ENCODE results near the gene C10orf90.

The C10orf90 gene

GRCh38 chr10:126425032-126425431 is 245.5 kb downstream of the C10orf90 start:
- DNase-seq (ENCODE audit: low read depth) = no peak

- DNase-seq (ENCODE audit: low read depth) = no peak
Observed at GRCh38 chr10:126423732-126424491, 246.6 kb downstream of the C10orf90 start.

DNA sequence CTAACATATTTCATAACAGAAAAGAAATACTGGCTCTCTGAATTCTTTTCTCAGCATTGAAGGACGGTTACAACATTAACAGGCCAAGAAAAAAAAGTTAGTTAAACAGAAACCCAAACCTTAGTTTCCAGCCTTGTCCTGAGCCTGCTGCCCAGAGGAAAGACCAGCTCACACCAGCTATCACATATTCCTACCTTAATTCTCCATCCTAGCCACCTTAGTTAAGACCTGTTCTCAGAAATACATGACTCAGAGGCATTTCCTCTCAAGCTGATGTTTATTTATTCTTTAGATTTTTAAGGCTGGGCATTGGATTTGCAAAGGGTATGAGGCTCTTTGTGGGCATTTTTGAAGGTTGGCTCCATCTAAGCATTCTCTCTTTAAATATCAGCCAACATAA is 247.9 kb downstream of the C10orf90 start:
- DNase-seq (ENCODE audit: low read depth) = no peak

DNA sequence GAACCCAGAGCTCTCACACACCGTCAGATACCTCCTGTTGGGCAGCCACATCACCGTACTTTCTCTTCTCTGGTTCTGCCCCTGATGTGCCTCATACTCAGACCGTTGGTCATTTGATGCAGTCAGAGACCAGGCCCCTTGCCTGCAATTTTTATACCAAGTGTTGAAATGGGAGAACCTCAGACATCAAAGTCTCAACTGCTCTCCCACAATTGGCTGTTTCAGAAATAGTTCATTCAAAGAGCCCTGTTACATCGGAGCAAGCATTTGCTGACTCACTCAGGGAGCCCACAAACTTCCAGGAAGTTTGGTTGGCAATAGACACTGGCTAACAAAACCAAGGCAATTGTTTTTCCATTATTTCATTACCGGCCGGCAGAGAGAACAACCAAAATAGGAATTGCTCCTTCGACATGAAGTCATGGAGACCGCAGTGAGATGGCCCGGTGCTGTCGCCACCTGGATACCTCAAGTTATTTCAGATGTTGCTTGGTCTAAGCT is 248.7 kb downstream of the C10orf90 start:
- DNase-seq (ENCODE audit: low read depth) = peak; percentile 95

GRCh38 chr10:126420567-126421300 is 249.8 kb downstream of the C10orf90 start:
- no peak for DNase-seq (ENCODE audit: low read depth)

GRCh38 chr10:126417220-126417825 is 253.2 kb downstream of the C10orf90 start:
- DNase-seq (ENCODE audit: low read depth) = no peak

- no peak for DNase-seq (ENCODE audit: low read depth)
Observed at GRCh38 chr10:126409821-126410220, 260.7 kb downstream of the C10orf90 start.

- no peak for DNase-seq (ENCODE audit: low read depth)
Observed at GRCh38 chr10:126408953-126409641, 261.4 kb downstream of the C10orf90 start.

GRCh38 chr10:126407831-126408230 is 262.7 kb downstream of the C10orf90 start:
- DNase-seq (ENCODE audit: low read depth) = no peak

- DNase-seq (ENCODE audit: low read depth) = no peak
Observed at GRCh38 chr10:126405239-126405775, 265.2 kb downstream of the C10orf90 start.

DNA sequence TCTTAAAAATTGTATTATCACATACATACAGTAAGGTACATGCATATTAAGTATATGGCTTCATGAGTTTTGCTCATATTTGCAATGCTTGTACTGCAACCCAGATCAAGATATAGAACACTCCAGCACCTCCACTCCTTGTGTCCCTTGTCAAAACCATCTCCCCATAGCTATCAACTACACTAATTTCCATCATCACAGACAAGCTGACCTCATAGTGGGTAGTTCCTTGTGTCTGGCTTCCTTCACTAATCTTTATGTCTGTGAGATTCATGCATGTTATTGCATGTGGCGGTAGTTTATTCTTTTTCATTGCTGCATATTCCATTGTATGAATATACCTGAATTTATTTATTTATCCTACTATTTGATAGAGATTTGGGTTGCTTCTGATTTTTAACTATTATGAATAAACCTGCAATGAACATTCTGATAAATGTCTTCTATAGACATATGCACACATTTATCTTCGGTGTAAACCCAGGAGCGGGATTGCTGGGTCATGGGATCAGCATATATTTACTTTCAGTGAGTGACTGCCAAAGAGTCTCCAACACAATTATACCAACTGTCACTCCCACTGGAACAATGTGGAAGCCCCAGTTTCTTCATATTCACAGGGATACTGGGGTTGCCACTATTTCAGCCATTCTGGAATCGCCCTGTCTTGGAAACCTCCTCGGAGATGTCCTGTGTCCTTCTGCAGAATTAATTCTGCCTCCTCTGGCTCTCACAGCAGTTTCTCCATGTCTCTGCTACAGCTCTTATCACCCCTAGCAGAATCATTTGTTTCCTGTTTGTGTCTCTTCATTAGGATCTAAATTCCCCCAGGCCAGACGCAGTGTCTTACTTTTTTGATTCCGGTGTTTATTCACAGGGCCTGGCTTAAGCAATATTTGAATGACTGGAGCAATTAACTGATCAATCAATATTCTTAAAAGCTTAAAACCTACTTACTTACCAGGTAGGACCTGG is 267.5 kb downstream of the C10orf90 start:
- no peak for DNase-seq (ENCODE audit: low read depth)

GRCh38 chr10:126400641-126401040 is 269.9 kb downstream of the C10orf90 start:
- DNase-seq (ENCODE audit: low read depth) = no peak

- no peak for DNase-seq (ENCODE audit: low read depth)
Observed at GRCh38 chr10:126398924-126399323, 271.6 kb downstream of the C10orf90 start.

GRCh38 chr10:126398383-126398743 is 272.1 kb downstream of the C10orf90 start:
- no peak for DNase-seq (ENCODE audit: low read depth)

DNA sequence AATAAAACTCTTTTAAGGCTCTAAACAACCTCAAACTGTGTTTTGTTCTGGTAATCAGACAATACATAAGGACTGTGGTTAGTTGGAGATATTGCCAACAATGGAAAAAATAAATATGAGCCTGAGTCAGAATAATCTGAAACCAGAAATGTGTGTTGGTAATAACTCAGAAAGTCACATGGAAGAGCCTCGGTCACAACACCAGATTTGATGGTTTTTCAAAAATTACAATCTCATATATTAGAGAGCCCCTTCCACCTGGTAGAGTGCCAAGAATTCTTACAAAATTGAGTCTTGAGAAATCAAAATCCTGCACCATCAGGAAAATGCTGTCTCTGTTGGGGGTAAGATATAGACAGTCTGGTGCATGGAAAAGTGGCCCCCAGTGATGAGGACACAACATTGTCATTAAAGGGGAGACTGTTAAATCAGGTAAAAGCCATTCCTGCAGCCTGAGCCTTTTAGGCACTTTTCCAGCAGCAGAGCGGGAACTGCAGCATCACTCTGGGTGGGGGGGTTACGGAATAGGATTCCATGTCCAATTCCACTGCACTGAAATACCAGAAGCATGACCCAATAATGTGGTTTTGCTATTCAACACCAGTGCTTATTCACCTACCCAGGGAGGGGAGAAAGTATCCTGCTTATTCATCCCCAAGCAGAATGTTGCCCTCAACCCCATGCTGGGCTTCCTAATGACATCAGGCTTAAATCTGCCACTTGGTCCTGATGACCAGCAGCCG is 272.7 kb downstream of the C10orf90 start:
- peak; percentile 91 for DNase-seq (ENCODE audit: low read depth)

DNA sequence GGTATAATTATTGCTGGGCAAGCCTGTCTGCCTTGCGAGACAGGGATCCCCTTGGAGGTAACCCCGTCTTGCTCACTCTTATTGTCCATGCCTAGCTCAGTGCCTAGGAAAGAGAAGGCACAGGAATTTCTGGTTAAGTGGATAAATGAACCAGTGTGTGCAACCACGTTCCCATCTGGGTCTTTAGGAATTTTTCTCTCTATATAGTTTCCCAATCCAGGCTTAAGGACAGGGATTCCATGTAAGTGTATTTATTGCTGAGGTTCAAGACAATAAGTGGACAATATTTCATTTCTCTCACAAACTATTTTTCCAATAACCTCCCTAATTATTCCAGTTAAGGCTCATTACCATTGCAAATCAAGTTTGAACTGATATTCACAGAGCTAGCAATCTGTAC is 273.3 kb downstream of the C10orf90 start:
- DNase-seq (ENCODE audit: low read depth) = no peak

GRCh38 chr10:126394948-126395347 is 275.5 kb downstream of the C10orf90 start:
- DNase-seq (ENCODE audit: low read depth) = no peak

- DNase-seq (ENCODE audit: low read depth) = no peak
Observed at GRCh38 chr10:126393076-126393475, 277.4 kb downstream of the C10orf90 start.

DNA sequence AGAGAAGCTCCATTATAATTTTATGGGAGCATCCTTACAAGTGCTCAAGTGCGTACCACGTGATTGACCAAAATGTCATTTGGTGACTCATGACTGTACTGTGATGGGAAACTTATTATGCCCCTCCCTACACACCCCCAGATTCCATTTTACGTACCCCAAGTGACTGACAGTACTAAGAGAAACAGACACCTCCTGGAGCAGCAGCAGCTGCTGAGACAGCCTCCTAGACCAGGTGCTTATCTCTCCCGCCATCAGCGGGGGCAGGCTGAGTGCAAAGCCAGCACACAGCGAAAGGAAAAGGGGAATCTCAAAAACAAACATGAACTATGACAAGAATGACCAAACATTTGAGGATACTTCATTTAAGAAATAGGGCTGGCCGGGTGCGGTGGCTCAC is 278.0 kb downstream of the C10orf90 start:
- DNase-seq (ENCODE audit: low read depth) = no peak

- no peak for DNase-seq (ENCODE audit: low read depth)
Observed at GRCh38 chr10:126392068-126392467, 278.4 kb downstream of the C10orf90 start.
